HL-60 (cell line): ENCODE measurements around the gene TULP4.

Source experiments
- DNase-seq, 2 experiments: peaks; one replicate each; pipeline ENCODE4 v3.0.0-alpha.2; 2010 to 2020; ENCODE audit warnings: low read depth in 1 of 2, low spot score in 1 of 2
- H3K27ac ChIP-seq: fragments of 250-450 bp; sonication (Bioruptor Pico); replicated peaks from 2 replicates; pipeline ENCODE4 v1.5.1; 2020; ENCODE audit warnings: mild to moderate bottlenecking, moderate library complexity
- H3K27me3 ChIP-seq: fragments of 250-450 bp; sonication (Bioruptor Pico); 2 replicates; pipeline ENCODE4 v1.5.1; 2021; ENCODE audit warnings: mild to moderate bottlenecking, moderate library complexity; ENCODE audit not compliant: insufficient read depth, poor library complexity, severe bottlenecking
- H3K4me3 ChIP-seq: replicated peaks from 2 replicates; pipeline ENCODE4 v1.5.1; 2011; ENCODE audit warnings: mild to moderate bottlenecking, control low read depth, low read length; ENCODE audit not compliant: insufficient read depth
- CTCF ChIP-seq: IDR thresholded peaks from one replicate; pipeline ENCODE4 v1.5.1; 2011; ENCODE audit warnings: low read length, control low read depth, inconsistent platforms; ENCODE audit not compliant: insufficient read depth
- GABPA ChIP-seq: IDR thresholded peaks from 2 replicates; pipeline ENCODE4 v1.6.1; 2012; ENCODE audit warnings: low read depth
- POLR2AphosphoS5 ChIP-seq: IDR thresholded peaks from 2 replicates; pipeline ENCODE4 v1.6.1; 2012; ENCODE audit warnings: low read depth
- REST ChIP-seq: IDR thresholded peaks from 2 replicates; pipeline ENCODE4 v1.6.1; 2012; ENCODE audit warnings: low read depth; ENCODE audit not compliant: insufficient replicate concordance
- SPI1 ChIP-seq: IDR thresholded peaks from 2 replicates; pipeline ENCODE4 v1.6.1; 2012; ENCODE audit warnings: low read depth, mild to moderate bottlenecking, borderline replicate concordance

The TULP4 gene

GRCh38 chr6:158507174-158507573, 194.9 kb downstream of the TULP4 start:
- TF ChIP-seq SPI1, result no peak
- TF ChIP-seq CTCF, result no peak
- TF ChIP-seq REST, result no peak
- no peak for TF ChIP-seq GABPA
- no peak for TF ChIP-seq POLR2AphosphoS5
- H3K4me3 ChIP-seq, result no peak overlapping the region
- no peaks in the 10 kb centered on the region for H3K27me3 ChIP-seq
- no peak for DNase-seq
- H3K27ac ChIP-seq, result no peak overlapping the region

- TF ChIP-seq GABPA (no peak), SPI1 (no peak), CTCF (no peak), POLR2AphosphoS5 (no peak), REST (no peak)
- H3K4me3 ChIP-seq, result no peak overlapping the region
- H3K27me3 ChIP-seq, result no peaks in the 10 kb centered on the region
- no peak overlapping the region for H3K27ac ChIP-seq
- no peak for DNase-seq
Measured at GRCh38 chr6:158508450-158508849, 196.2 kb downstream of the TULP4 start.

- no peak overlapping the region for H3K27ac ChIP-seq
- H3K4me3 ChIP-seq, result no peak overlapping the region
- H3K27me3 ChIP-seq, result no peaks in the 10 kb centered on the region
- TF ChIP-seq SPI1, result no peak
- TF ChIP-seq GABPA, result no peak
- TF ChIP-seq REST, result no peak
- TF ChIP-seq POLR2AphosphoS5, result no peak
- TF ChIP-seq CTCF, result no peak
- no peak for DNase-seq
Measured at GRCh38 chr6:158509465-158509864, 197.2 kb downstream of the TULP4 start.
